NCI-H2081 treated with DMSO at 0.1 percent for 48 hours (cell line): Measurements from ENCODE around the gene ROBO1.

Experiments used
- DNase-seq: peaks from one replicate; lab custom pipeline; 2025; lab: John Stamatoyannopoulos, UW

The ROBO1 gene

GRCh38 chr3:79461129-79461792 is 306.5 kb downstream of the ROBO1 start:
- DNase-seq = no peak

GRCh38 chr3:79453600-79453999 is 314.2 kb downstream of the ROBO1 start:
- no peak for DNase-seq

GRCh38 chr3:79436387-79436786 is 331.4 kb downstream of the ROBO1 start:
- DNase-seq = no peak

- DNase-seq = no peak
Observed at GRCh38 chr3:79427081-79427480, 340.7 kb downstream of the ROBO1 start.

- no peak for DNase-seq
Observed at GRCh38 chr3:79424811-79425210, 343.0 kb downstream of the ROBO1 start.

GRCh38 chr3:79423417-79423816 is 344.4 kb downstream of the ROBO1 start:
- DNase-seq = no peak

- DNase-seq = no peak
Observed at GRCh38 chr3:79421273-79421672, 346.5 kb downstream of the ROBO1 start.

- no peak for DNase-seq
Observed at GRCh38 chr3:79418855-79419621, 348.8 kb downstream of the ROBO1 start.

GRCh38 chr3:79415356-79415755 is 352.4 kb downstream of the ROBO1 start:
- DNase-seq = no peak

- no peak for DNase-seq
Observed at GRCh38 chr3:79414806-79415205, 353.0 kb downstream of the ROBO1 start.

- DNase-seq = no peak
Observed at GRCh38 chr3:79414035-79414434, 353.8 kb downstream of the ROBO1 start.

GRCh38 chr3:79412537-79412936 is 355.3 kb downstream of the ROBO1 start:
- no peak for DNase-seq

GRCh38 chr3:79410617-79411016 is 357.2 kb downstream of the ROBO1 start:
- no peak for DNase-seq

- no peak for DNase-seq
Observed at GRCh38 chr3:79410136-79410535, 357.7 kb downstream of the ROBO1 start.

GRCh38 chr3:79406175-79406574 is 361.6 kb downstream of the ROBO1 start:
- DNase-seq = no peak

GRCh38 chr3:79405183-79405582 is 362.6 kb downstream of the ROBO1 start:
- no peak for DNase-seq

GRCh38 chr3:79396595-79396994 is 371.2 kb downstream of the ROBO1 start:
- DNase-seq = no peak

- DNase-seq = no peak
Observed at GRCh38 chr3:79392479-79392878, 375.3 kb downstream of the ROBO1 start.

GRCh38 chr3:79390352-79390751 is 377.4 kb downstream of the ROBO1 start:
- no peak for DNase-seq

- no peak for DNase-seq
Observed at GRCh38 chr3:79385211-79385610, 382.6 kb downstream of the ROBO1 start.

- no peak for DNase-seq
Observed at GRCh38 chr3:79383402-79384012, 384.3 kb downstream of the ROBO1 start.

GRCh38 chr3:79380581-79380980 is 387.2 kb downstream of the ROBO1 start:
- no peak for DNase-seq

GRCh38 chr3:79378064-79378463 is 389.7 kb downstream of the ROBO1 start:
- no peak for DNase-seq
